Activated CD8-positive, alpha-beta memory T cell treated with anti-CD3 and anti-CD28 coated beads, Interleukin-2, amount 50 U/mL, for 4 hours (primary cell): ENCODE results near the gene DNM3.
"Not testable (repeated sequence)": the region's sequence is repeated elsewhere in the genome, so short reads cannot be mapped to it uniquely, and the experiment has no call there.

Source experiments
- DNase-seq: peaks from one replicate; pipeline ENCODE4 v3.0.0-alpha.2; 2020

Gene DNM3

DNA sequence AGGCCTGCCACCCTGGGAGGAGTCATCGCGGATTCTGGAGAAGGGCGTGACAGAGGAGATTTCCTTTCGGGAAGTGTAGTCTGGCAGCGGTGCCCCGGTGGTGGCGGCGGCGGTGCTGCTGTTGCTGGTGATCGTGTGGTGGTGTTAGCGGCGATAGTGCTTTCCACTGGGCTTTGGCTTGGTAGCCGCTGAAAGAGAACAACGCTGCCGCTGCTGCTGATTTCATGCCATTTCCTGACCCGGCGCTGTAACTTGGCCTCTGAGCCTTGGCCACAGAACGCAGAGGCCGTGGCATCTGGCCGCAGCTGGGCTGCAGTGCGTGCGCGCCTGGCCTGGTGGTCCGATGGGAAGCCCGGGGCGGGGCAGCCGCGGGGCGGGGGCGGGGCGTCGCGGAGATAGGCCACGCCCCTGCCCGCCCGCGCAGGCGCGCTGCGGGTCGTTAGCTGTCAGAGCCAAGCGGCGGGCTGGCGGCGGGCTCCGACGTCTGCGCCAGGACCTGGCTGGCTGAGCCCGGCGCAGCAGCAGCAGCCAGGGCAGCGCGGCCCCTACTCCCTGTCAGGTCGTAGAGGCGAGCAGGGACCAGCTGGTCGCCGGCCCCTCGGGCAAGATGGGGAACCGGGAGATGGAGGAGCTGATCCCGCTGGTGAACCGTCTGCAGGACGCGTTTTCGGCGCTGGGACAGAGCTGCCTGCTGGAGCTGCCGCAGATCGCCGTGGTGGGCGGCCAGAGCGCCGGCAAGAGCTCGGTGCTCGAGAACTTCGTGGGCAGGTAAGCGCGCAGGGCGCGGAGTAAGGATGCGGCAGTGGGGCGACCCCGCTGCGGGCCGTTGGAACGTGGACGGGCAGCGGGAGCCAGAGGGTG lies at the start of gene DNM3:
Gene DNM3, plus strand, starts transcription at position 449 of the 861 bp plus-strand sequence. Its CDS starts 159 bp downstream, at position 608.
- DNase-seq = peak; percentile 74

DNA sequence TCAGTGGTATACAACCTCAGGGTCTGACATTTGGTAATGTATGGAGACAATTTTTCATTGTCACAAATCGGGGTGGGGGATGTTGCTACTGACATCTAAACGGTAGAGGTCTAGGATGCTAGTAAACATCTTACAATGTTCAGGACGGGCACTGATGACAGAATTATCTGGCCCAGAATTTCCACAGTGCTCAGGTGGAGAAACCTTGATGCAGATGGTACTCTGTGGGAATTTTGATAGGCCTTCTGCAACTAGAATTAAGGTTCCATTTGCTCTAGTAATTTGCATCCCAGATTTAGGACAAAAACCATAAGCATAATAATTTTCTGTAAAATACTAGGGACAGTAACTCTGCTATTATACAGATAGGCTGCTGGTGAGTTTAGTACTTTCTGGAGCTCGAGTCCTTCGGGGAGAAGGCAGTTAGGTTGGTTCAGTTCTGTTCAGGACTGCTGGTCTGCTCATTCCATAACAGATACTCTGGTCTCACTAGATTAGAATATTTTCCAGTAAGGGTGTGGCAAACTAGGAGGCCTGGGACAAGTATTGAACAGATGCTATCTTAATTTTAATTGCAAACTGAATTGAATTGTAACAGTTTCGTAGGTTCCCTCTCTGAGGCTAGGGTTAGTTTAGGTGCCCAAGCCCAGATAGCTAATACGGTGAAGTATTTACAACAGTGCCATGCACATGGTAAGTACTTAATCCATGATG lies 48.5 kb upstream of the DNM3 start:
- DNase-seq = no peak

DNA sequence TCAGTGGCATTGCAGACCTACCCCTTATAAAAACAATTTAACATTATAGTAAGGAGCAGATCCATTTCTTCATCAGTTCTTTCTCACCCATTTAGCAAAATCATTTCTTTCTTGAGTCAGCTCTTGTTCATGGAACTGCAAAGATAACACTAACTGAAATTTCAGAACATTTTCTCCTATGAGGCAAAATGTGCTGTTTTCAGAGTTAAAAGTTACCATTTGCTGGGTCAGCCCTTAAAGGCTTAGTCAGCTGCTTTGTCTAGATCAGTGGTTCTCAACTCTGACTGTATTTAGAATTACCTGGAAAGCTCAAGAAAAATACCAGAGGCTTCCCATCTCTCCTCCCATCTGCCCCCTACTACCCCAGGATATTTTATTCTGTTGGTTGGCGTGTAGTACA lies 47.7 kb upstream of the DNM3 start:
- DNase-seq = no peak

GRCh38 chr1:171794085-171794484 lies 47.2 kb upstream of the DNM3 start:
- DNase-seq = peak; percentile 37

- no peak for DNase-seq
Measured at GRCh38 chr1:171796592-171796991, 44.7 kb upstream of the DNM3 start.

DNA sequence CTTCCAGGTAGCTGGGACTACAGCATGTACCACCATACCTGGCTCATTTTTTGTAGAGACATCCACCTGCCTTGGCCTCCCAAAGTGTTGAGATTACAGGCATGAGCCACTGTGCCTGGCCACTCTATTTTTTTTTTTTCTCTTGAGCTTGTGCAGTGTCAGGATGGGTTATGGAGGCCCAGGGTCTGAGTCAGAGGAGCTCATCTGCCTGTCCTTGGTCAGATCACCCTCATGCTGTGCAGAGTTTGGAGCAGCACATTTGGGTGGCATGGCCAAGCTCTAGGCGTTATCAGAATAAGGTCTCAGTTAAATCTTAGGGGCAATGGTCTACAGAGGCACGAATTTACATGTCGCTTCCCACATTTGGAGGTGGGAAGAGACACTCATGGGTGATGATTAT lies 43.0 kb upstream of the DNM3 start:
- no peak for DNase-seq

- no peak for DNase-seq
Measured at GRCh38 chr1:171798765-171799164, 42.5 kb upstream of the DNM3 start.

- no peak for DNase-seq
Measured at GRCh38 chr1:171799166-171799565, 42.1 kb upstream of the DNM3 start.

DNA sequence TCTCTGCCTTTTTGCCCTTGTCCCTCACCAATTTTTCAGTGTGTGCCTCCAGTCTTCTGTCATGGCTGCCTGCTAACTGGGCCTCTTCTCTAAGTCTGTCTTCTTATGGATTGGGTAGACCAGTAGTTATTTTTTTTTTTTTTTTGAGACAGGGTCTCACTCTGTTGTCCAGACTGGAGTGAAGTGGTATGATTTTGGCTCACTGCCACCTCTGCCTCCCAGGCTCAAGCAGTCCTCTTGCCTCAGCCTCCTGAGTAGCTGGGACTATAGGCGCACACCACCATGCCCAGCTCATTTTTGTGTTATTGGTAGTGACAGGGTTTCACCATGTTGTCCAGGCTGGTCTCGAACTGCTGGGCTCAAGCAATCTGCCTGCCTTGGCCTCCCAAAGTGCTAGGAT lies 41.6 kb upstream of the DNM3 start:
- not testable (repeated sequence) for DNase-seq

GRCh38 chr1:171800342-171800741 lies 41.0 kb upstream of the DNM3 start:
- no peak for DNase-seq

DNA sequence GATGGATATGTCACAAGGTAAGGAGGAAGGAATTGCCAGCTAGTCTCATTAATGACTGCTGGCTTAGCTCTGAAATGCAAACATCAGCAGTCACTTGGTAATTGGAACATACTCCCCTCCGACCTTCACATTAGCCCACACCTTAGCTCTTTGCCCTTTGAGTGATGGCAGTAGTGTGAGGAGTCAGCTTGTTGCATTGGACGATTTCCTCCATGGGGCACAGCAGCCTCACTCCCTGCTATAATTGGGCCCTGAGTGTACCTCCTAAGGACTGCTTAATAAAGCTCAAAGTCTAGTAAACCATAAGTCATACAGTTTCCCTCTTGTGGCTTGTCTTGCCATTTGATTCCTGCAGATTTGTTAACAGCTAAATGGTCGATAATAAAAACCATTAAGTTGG lies 40.4 kb upstream of the DNM3 start:
- DNase-seq = no peak

DNA sequence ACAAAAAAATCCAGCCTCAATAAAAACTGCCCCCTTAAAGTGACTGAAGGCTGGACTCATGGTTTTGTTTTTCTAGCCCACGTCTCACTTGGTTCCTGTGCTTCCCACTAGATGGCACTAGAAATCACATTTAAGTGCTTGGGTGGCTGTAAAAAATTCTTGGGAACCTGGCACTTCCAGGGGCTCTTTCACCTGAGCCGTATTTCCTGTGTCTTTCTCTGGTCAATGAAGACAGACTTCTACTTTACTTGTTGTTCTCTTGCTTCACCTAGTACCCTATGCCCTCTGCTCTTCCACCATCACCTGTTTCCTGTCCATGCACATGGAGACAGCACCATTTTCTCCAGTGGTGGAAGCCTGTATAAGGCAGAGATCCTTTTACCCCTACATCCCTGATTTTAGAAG lies 39.8 kb upstream of the DNM3 start:
- DNase-seq = no peak

- DNase-seq = no peak
Measured at GRCh38 chr1:171802207-171802606, 39.1 kb upstream of the DNM3 start.

DNA sequence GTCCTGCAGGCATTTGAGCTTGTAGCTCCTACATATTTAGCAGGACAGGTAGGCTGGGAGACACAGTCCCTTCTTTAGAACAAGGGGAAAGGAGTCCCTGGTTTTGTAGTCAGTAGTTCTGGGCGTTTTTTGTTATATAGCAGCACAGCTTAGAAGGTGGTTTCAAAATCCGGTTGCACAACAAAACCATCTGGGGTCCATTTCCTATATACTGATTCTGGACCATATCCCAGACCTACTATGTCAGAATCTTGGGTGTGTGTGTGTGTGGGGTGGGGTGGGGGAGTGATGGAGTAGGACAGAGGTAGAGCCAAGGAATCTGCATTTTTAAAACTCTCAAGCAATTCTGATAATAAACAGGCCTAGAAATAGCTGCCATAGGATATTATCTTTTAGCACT lies 38.3 kb upstream of the DNM3 start:
- DNase-seq = no peak

GRCh38 chr1:171803461-171804022 lies 37.8 kb upstream of the DNM3 start:
- DNase-seq = no peak

DNA sequence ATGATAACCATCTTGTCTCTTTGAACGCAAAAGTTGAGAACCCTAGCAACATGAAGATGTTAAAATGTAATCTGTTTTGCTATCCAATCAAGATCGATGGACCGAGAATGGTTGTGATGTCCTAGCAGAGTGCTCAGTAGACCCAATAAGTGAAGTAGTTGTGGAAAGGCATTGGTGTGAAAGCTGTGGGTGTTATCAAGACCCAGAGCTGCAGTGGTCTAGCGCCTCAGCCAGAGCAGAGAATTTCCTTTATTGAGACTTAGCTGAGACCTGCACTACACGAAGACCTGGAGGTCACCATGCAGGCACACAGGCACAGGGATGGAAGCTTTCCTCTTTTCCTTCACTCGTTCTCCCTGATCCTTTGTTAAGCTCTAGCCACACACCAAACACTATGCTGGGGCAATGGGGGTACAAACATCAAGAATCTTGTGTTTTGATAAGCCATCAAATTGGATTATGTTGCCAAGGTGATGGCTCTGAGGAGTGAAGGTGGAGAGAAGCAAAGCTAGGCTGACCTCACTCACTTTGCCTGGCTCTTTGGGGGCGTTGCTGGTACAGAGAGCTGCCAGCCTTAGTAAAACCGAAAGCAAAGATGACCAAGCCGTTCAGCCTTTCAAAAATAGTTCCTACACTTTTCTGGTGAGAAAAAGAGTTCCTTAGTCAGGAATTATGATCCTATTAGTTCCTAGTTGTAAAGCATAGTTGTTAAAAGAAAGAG lies 35.7 kb upstream of the DNM3 start:
- no peak for DNase-seq

DNA sequence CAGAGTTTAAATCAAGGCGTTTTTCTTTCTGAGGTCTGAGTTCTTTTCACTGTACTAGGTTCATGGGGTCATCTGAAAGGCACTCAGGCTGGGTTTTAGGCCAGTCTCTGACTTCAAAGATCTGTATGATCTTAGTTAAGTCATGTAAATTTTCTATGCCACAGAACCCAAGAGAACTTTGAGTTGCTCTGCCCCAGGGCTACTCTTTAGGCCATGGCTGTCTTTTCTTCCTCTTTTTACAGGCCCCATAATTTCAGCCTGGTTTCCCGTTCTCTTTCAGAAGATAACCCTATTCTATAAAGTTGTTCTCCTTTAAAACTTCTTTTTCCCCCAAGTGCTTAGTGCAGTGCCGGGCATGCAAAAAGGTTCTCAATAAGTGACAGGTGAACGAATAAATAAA lies 33.7 kb upstream of the DNM3 start:
- no peak for DNase-seq

GRCh38 chr1:171809834-171810233 lies 31.5 kb upstream of the DNM3 start:
- no peak for DNase-seq

DNA sequence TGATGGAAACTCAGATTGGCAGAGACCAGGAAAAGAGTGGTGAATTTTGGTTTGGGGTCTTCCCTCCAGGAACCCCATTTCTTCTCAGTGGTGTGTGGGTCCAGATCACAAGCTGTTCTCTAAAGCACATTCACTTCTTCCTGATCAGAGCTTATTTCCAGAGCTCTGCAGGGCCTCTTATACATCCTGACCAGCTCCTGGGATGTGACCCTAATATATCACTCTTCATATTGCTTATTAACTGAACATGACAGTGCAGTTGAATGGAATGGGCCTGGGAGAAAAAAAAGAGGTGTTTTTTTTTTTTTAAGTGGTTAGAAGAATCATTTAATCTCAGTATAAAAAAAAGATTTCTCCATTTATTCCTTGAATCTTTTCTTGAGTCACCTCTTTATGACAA lies 29.6 kb upstream of the DNM3 start:
- DNase-seq = no peak

GRCh38 chr1:171814692-171815091 lies 26.6 kb upstream of the DNM3 start:
- DNase-seq = no peak

GRCh38 chr1:171816300-171816901 lies 24.9 kb upstream of the DNM3 start:
- DNase-seq = no peak

GRCh38 chr1:171817511-171818265 lies 23.6 kb upstream of the DNM3 start:
- DNase-seq = peak; percentile 19
